ENCODE results near the gene SLC7A1.
"Not testable (repeated sequence)": the region's sequence is repeated elsewhere in the genome, so short reads cannot be mapped to it uniquely, and the experiment has no call there.

Gene SLC7A1

GRCh38 chr13:29595380-29596063 is at the start of gene SLC7A1:
TSS of gene SLC7A1 (minus strand) at chr13:29595688. CDS start at chr13:29536188, 59,500 bp downstream.
- DNase-seq: peak; percentile 86 to 90

- DNase-seq: no peak
Observed at GRCh38 chr13:29640665-29641064, 45.2 kb upstream of the SLC7A1 start.

GRCh38 chr13:29636831-29637230 is 41.3 kb upstream of the SLC7A1 start:
- not testable (repeated sequence) for DNase-seq

- DNase-seq: no peak
Observed at GRCh38 chr13:29624997-29625396, 29.5 kb upstream of the SLC7A1 start.

- DNase-seq: no peak
Observed at GRCh38 chr13:29621841-29622240, 26.4 kb upstream of the SLC7A1 start.

- DNase-seq: no peak
Observed at GRCh38 chr13:29621051-29621800, 25.7 kb upstream of the SLC7A1 start.

- DNase-seq: no peak
Observed at GRCh38 chr13:29619995-29620394, 24.5 kb upstream of the SLC7A1 start.

- DNase-seq: no peak
Observed at GRCh38 chr13:29613101-29613500, 17.6 kb upstream of the SLC7A1 start.

GRCh38 chr13:29607465-29607864 is 12.0 kb upstream of the SLC7A1 start:
- no peak for DNase-seq

GRCh38 chr13:29605860-29606526 is 10.5 kb upstream of the SLC7A1 start:
- no peak for DNase-seq

- DNase-seq: no peak
Observed at GRCh38 chr13:29598321-29598720, 2.8 kb upstream of the SLC7A1 start.

GRCh38 chr13:29597706-29598105 is 2.2 kb upstream of the SLC7A1 start:
- no peak for DNase-seq

- DNase-seq: no peak
Observed at GRCh38 chr13:29597246-29597645, 1.8 kb upstream of the SLC7A1 start.

GRCh38 chr13:29596064-29596418 is 553 bp upstream of the SLC7A1 start:
- DNase-seq: no peak

- DNase-seq: peak; percentile 70 to 76
Observed at GRCh38 chr13:29594710-29595379, 643 bp downstream of the SLC7A1 start.

GRCh38 chr13:29594303-29594709 is 1.2 kb downstream of the SLC7A1 start:
- peak; percentile 40 for DNase-seq

GRCh38 chr13:29593605-29594297 is 1.7 kb downstream of the SLC7A1 start:
- DNase-seq: no peak

GRCh38 chr13:29591310-29591709 is 4.2 kb downstream of the SLC7A1 start:
- no peak for DNase-seq

GRCh38 chr13:29589967-29590366 is 5.5 kb downstream of the SLC7A1 start:
- no peak for DNase-seq

GRCh38 chr13:29589234-29589633 is 6.3 kb downstream of the SLC7A1 start:
- no peak for DNase-seq

GRCh38 chr13:29587645-29588044 is 7.8 kb downstream of the SLC7A1 start:
- no peak for DNase-seq

GRCh38 chr13:29583073-29583785 is 12.3 kb downstream of the SLC7A1 start:
- DNase-seq: no peak
